ENCODE data around the gene TUBA3D.
"Not testable (repeated sequence)": the region's sequence is repeated elsewhere in the genome, so short reads cannot be mapped to it uniquely, and the experiment has no call there.

Gene TUBA3D

DNA sequence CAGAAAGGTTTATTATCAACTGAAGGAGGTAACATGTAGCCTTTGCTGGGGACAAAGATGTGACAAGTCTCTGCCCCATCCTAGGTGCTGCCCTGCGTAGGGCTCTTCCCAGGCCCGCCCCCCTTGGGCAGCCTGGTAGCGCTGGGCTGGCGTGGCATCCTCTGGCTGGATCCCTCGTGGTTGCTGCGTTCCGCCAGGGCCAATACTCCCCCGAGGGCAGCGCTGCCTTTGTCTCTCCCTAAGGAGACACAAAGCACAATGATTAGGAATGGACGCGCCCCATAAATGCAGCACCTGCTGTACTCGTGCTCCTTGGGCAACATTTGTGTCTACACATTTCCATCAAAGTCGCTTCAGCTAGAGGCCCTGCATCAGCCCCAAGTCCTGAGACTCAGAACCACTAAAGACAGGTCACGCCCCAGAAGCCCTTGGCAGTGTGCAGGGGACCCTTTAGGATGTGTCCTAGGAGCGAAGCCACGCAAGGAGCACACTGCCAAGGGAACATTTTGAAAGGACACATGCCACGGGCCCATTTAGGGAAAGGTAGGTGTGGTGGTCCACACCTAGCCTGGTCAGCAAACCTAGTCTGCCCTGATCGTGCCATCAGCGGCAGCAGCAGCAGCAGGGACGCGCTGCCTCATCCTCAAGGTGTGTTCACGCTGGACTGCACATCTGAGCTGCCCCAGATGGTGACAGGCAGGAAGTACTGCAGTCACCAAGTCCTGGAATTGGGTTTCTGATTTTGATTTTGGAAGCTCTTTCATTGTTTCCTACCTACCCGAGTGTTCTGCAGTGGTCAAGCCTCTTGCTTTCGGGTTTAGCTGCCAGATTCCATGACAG, 8.3 kb downstream of the TUBA3D start:
- DNase-seq (ENCODE audit: low spot score) = not testable (repeated sequence)

DNA sequence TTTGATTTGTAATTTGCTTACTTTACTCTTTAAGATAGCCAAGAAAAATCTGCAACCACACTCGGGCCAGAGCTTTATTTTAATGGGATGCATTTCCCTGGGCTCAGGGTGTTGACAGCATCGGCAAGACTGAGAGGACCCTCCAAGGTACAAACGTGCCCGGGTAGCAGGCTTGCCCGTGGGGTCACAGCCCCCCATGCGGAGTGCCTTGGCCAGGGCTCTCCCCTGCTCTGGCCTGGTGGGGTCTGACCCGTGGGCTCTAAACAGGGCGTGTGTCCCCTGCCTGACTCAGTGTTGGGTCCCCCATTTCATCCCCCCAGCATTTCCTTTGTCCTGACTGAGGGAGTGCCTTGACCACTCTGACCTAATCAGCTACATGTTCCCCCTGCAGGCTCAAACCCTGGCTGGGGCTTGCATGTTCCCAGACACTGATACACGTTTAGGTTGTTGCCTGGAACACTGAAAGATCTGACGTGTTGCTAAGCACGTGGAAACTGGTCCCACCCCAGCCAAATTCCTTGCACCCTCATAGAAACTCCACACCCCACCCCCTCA, 9.1 kb downstream of the TUBA3D start:
- DNase-seq (ENCODE audit: low spot score) = not testable (repeated sequence)

DNA sequence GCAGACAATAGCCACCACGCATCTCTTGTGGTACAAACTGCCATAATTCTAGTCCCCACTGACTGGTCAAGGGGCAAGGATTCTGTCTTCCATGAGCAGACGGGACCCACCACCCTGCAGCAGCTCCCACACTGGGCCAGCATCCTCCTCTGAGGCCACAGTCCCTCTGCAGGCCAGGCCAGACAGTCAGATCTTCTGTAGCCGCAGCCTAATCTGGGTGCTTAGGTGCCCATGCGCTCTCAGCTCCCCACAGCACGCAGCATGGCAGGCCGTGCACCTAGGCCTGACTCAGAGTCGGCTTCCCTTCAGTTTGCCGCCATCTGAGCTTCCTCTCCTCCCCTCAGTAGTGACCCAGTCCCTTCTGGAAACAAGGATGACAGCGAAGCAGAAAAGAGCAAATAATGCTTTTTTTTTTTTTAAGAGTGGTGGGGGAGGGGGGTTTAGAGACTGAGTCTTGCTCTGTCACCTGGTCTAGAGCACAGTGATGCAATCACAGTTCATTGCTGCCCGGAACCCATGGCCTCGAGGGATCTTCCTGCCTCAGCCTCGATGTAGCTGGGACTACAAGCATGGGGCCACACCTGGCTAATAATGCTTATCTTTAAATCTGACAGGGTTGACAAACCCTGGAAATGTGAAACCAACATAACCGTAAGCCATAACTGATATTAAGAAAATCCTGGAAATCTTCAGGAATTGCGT, 10.4 kb downstream of the TUBA3D start:
- not testable (repeated sequence) for DNase-seq (ENCODE audit: low spot score)

DNA sequence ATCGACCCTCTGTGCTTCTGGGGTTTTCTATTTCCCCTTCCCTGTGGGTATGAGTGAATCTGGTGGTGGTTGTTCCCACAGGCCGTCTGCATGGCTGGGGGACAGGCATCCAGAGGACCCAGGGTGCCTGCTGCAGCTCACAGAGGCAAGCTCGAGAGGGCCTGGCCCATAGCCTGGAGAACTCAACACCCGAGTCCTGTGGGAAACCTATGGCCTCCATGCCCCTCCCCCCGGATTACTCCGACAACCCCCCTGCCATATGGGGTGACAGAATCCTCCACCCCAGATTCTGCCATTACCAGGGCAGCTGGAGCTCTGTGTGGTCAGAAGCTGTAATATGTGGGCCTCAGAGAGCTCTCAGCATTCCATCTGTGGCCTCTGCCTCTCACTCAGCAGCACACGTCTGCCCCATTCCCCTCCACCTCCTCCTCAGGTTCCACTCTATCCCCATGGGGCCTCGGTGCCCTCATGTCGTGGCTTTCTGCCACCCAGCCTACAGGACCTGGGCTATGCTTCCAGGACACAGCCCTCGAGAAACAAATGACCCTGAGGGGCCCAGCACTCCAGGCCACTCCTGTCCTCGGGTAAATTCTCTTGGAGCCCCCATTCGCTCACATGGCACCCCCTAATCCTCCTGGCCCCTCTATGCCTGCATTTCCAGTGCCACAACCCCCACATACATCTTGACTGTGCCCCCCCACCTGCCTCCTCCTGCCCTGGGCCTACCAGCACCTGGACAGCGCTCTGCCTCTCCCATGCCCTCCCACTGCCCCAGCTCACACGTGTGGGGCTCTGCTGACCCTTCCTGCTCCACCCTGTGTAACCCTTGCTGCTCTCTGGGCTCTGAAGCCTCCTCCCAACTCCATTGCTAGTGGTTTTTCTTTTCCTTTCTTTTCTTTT, 12.6 kb downstream of the TUBA3D start:
- DNase-seq (ENCODE audit: low spot score) = no peak

DNA sequence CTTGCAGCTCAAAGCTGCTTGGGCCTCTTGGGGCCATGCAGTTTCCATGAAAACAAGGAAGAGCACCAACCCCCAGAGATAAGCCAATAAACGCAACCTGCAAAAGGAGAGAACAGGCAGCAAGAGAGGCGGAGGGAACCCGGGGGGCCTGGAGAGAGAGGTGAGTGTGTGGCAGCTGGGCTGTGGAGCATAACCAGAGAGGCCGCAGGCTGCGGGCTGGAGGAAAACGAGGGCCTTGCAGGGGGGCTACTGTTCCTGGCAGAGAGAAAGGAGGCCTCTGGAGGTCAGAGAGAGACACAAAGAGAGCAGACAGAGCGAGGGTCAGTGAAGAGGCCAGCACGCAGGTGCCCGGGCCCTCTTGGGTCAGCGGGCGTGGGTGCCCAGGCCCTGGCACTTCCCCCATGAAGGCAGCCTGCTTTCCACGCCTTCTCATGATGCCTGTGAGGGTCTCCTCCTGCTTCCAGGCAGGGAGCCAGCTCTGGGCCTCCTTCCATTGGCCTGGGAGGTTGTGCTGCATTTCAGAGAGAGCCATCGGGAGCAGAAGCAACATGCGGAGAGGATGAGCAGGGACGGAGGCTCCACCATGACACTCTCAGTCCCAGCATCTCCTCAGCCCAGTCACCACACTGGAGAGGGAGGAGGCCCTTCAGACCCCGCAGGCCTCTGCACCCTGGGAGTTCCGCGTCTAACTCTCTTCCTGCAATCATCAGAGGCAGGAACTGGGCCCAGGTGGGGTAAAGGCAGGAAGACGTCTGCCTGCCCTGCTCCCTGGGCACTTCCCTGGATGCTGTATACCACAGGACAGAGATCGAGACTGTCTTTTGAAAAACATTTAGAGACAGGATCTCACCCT, 14.9 kb downstream of the TUBA3D start:
- DNase-seq (ENCODE audit: low spot score) = not testable (repeated sequence)

DNA sequence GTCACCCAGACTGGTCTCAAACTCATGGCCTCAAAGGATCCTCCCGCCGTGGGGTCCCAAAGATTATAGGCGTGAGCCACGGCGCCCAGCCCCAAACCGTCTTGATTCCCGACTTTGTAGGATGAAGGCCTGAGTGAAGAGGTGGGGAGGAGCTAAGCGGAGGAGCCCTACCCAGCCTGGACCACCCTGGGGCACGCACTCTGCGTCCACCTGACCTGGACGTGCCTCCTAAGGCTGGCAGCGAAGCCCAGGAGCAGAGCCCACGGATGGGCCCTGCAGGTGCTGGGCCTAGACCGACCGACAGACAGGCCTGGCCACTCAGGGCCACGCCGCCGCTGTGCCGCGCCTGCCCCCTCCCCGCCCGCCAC, 15.5 kb downstream of the TUBA3D start:
- DNase-seq (ENCODE audit: low spot score) = peak; percentile 52

DNA sequence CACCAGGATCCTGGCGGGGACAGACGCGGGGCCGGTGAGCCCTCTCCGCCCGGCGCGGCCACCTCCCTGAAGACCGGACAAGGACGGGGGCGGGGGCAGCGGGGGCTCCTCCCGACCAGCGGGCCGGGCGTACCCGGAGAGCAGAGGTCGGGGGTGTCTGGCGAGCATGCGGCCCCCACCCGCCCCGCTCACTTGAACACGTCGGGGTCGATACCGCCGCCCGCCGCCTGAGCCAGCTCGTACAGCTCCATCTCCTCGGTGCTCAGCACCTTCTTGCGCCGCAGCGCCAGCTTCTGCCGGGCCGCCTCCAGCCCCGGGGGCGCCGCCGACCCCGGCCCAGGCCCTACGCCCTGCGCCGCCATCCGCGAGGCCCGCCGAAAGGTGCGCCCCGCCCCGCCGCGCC, 16.1 kb downstream of the TUBA3D start, which contains the start of gene MZT2A:
MZT2A (minus strand) TSS at position 383 of the 403 bp plus-strand sequence; CDS start at position 362, 21 bp downstream.
- not testable (repeated sequence) for DNase-seq (ENCODE audit: low spot score)

DNA sequence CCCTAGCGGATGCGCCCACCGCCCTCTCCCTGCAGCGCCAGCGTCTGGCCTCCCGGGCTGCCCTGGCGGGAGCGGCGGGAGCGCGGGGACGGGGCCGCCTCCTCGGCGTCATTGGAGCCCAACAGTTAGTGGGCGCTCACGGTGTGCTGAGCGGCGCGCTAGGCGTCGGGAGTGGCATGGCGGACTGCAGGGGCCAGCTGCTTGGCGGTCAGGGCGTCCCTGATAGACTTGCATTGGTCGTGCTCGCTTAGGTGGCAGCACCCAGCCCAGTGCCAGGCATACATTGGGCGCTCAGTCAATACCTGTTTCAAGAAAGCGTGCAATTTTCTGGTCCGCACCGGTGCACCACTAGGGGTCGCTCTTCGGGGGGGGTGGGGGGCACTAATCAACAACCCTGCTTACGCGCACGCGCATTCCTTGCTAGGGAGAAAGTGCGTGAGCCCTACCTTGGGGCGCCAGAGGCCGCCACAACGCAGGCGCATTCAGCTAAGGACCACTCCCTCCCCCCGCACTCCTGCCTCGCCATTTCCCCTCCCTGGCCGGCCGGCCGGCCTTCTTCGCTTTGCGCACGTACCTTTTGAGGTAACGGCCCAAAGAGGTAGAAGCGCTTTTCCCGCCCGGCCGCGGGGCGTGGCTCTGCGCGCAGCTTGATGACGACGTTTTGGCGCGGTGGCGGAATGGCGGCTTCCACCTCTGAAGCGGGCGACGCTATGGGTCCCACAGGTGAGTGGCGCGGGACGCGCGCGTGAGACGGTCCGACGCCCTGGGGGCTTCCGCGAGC, 16.7 kb downstream of the TUBA3D start:
- DNase-seq (ENCODE audit: low spot score) = peak; percentile 95

DNA sequence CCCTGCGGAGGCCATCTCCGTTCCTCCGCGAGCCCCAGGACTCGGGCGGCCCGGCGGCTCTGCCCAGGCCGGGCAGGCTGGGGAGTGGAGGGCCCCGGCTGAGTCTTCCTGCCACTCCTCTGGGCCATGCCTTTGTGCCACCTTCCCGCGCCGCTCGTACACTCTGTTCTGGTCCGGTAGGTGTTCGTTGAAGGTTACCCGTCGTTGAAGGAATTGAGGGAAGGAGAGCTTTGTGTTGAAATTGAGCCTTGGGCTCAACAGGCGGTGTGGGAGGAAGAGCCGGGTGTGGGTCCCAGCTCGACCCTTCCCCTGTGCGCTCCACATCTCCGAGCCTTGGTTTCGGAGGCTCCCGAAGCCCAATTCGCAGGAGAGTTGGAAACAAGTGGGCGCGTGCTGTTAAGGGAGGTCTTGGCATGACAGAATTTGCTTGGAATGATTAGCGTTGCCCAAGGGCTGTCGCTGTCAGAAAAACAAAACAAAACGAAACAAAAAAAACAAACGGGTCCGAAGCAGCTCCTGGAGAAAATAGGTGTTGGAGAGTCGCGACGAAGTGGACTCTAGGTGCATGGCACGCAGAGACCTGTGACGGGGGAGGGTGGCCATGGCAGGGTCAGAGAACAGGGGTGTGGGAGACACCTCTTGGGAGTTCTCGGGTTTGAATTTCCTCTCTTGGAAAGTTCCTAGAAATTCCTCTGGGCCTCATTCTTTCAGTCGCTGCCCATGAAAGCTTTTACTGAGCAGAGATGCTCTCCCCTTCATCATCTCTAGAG, 17.5 kb downstream of the TUBA3D start:
- no peak for DNase-seq (ENCODE audit: low spot score)

DNA sequence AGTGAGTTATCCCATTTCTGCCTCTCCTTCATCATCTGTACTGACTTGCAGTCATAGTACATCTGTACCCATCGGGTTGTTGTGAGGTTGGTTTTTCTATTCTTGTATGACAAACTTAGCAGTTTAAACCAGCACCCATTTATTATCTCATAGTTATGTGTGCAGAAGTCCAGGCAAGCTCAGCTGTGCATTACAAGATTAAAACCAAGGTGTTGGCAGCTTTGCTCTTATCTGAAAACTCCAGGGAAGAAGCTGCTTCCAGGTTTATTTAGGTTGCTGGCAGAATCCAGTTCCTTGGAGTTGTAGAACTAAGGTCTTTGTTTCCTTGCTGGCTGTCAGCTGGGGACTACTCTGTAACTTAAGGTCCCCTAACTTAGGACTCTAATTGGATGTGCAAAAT, 19.6 kb downstream of the TUBA3D start:
- not testable (repeated sequence) for DNase-seq (ENCODE audit: low spot score)

DNA sequence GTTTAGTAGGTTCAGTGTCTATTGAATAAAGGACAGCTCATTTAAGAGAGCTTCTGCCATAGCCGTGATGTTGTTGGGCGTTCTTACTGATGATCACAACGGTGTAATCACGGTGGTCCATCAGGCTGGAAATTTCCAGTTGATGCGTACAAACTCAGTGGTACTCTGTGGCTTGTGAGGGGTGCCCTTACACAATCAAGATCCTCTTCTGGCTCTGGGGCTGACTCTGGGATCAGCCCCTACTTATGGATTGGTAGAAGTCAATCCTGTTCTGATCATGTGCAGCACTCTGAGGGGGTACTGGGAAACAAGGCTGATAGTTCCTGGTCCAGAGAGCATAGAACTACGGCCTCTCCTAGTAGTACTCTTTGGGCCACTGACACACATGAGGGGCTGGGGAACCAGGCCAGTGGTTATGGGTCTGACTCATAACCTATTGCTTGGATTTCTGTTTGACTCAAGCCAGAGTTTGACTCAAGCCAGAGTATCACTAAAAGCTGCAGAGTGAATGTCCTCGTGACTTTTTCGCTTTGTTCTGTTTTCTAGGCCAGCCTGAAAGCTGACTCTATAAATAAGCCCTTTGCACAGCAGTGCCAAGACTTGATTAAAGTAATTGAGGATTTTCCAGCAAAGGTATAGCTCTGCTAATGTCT, 22.5 kb downstream of the TUBA3D start:
- not testable (repeated sequence) for DNase-seq (ENCODE audit: low spot score)

DNA sequence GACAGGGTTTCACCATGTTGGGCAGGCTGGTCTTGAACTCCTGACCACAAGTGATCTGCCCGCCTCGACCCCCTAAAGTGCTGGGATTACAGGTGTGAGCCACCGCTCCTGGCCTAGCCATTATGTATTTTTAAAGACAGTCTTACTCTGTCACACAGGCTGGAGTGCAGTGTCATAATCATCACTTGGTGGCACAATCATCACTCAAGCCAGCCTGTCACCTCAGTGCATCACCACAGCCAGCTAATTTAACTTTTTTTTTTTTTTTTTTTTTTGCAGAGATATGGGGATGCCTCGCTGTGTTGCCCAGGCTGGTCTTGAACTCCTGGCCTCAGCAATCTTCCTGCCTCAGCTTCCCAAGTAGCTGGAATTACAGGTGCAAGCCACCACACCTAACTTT, 27.7 kb downstream of the TUBA3D start:
- DNase-seq (ENCODE audit: low spot score) = not testable (repeated sequence)

DNA sequence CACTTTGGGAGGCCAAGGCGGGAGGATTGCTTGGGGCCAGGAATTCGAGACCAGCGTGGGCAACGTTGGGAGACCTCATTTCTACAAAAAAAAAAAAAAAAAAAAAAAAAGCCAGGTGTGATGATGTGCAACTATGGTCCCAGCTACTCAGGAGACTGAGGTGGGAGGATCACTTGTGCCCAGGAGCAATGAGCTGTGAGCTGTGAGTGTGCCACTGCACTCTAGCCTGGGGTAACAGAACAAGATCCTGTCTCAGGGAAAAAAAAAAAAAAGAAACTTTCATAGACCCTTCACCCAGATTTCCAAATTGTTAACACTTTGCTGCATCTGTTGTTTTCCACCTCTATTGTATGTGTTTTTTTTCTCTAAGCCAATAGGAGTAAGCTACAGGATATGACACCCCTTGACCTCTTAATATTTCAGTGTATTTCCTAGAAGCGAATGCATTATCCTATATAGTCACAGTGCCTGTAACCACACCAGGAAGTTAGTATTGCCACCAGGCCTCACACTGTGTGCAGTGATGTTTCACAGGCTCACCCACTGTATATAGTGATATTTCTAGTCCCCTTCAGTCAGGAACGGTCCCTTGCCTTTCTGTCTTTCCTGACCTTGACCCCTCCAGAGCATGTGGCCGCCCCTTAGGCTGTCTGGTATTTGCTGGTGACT, 28.3 kb downstream of the TUBA3D start:
- not testable (repeated sequence) for DNase-seq (ENCODE audit: low spot score)

DNA sequence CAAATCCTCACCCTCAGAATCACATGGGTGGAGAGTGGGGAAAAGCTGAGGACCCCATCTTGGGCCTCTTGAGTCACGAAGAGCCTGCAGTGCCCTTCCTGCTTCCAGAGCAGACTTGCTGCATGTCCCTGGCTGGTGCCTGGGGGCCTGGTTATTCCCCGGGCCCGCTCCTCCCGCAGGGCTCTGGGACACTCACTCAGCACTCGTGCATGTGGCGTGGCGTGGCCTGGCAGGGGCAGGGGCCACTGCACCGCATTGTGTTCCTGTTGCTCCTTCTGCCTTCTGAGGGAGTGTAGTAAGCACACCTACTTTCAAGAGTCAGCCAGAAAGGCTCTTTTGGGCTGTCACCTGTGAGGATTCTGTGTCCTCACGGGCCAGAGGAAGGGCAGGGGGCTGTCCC, 33.7 kb downstream of the TUBA3D start:
- DNase-seq (ENCODE audit: low spot score) = no peak

DNA sequence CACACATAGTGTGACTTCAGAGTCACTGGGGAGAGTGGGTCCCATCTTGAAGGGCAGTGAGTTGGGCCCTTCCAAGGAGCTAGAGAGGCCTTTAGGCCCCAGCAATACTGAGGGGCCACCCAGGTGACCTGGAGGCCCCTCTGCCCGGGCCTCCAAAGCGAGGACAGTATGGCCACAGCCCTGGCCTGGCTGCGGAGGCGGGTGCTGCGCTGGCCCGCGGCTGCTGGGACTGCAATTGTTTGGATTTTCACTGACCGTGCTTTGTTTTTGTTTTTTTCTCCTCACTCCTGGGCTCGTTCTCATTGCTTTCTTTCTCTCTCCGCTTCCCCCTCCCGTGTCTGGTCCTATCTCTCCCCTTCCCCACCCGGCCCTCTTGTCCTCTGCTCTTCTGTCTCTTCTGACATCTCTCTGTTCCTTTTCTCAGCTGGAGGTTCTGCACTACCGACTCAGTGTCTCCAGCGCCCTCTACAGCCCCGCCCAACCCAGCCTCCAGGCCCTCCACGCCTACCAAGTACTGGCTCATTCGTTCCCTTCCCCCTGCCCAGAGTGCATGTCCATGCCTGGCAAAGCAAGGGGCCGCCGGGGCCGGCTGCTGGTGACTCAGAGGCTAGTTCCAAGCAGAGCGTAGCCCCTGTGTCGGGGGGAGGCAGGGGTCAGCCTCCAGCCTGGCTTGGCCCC, 35.5 kb downstream of the TUBA3D start:
- DNase-seq (ENCODE audit: low spot score) = not testable (repeated sequence)

DNA sequence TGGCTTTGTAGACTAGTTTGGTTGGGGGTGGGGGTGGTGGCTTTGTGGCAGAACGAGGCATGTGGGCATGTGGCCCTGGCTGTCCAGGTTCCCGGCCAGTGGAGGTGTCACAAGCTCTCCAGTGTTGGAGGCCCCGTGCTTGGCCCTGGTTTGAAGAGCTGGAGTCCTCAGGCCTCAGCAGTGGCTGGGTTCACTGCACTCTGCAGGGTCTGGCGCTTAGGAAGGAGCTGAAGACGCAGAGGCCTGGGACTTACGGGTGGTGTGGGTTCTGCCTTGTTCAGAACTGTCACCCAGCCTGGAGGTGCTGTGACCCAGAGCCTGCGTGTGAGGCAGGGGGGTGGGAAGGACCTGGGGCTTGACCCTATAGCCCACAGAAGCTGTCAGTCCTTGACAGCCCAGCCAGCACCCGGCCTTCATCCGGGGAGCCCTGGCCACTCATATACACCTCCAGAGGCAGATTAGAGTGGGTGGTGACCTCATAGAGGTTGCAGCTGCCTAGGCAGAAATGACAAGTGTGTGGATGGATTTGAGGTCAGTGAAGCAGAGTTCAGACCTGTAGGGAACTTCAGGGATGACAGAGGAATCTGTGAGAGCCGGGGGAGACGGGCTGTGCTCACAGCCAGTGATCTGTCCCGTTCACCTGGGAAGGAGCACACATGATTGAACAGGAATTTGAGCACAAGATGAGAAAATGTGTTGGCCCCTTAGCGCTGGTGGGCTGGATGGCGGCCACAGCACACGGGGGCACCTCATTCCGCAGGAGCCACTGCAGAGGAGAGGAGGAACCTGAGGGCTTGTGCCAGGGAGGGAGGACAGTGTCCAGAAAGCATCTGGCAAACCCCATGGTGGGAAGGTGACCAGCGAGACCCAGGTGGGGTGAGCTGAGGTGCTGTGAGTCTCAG, 36.3 kb downstream of the TUBA3D start:
- not testable (repeated sequence) for DNase-seq (ENCODE audit: low spot score)

Measured in ecto neural progenitor cell (in vitro differentiated cells).